ENCODE results near the gene SCNN1A. TPM values are rescaled to one million over a fixed set of nuclear protein-coding genes. Genes with fewer than 3 reads are reported as not detected.

Gene SCNN1A
- total RNA-seq, 1 donor, result 0.36 TPM

GRCh38 chr12:6327229-6328041, 47.9 kb downstream of the SCNN1A start:
- H3K9me3 ChIP-seq (ENCODE audit: low read depth, low read length), result no peaks in the 10 kb centered on the region
- peaks cover 45% of the 10 kb centered on the region for H3K79me2 ChIP-seq (ENCODE audit: insufficient read depth, low read length)
- H3K4me2 ChIP-seq (ENCODE audit: insufficient read depth, low read length), result no peak overlapping the region
- H3K27ac ChIP-seq (ENCODE audit: low read depth, low read length), result no peak overlapping the region
- peaks cover 24% of the 10 kb centered on the region for H4K20me1 ChIP-seq (ENCODE audit: insufficient read depth, low read length)
- peak; percentile 87 for DNase-seq (ENCODE audit: insufficient read length, low spot score, missing footprints)
- H3K27me3 ChIP-seq (ENCODE audit: insufficient read depth, low read length), result no peaks in the 10 kb centered on the region
- H2AFZ ChIP-seq (ENCODE audit: low read length), result no peak overlapping the region
- peaks cover 71% of the 10 kb centered on the region for H3K36me3 ChIP-seq (ENCODE audit: insufficient read depth, low read length)
- H3K4me3 ChIP-seq (ENCODE audit: insufficient read depth, low read length), result no peak overlapping the region
- peaks cover 47% of the 10 kb centered on the region for H3K4me1 ChIP-seq (ENCODE audit: insufficient read depth, low read length)
- TF ChIP-seq, protein P1, sequence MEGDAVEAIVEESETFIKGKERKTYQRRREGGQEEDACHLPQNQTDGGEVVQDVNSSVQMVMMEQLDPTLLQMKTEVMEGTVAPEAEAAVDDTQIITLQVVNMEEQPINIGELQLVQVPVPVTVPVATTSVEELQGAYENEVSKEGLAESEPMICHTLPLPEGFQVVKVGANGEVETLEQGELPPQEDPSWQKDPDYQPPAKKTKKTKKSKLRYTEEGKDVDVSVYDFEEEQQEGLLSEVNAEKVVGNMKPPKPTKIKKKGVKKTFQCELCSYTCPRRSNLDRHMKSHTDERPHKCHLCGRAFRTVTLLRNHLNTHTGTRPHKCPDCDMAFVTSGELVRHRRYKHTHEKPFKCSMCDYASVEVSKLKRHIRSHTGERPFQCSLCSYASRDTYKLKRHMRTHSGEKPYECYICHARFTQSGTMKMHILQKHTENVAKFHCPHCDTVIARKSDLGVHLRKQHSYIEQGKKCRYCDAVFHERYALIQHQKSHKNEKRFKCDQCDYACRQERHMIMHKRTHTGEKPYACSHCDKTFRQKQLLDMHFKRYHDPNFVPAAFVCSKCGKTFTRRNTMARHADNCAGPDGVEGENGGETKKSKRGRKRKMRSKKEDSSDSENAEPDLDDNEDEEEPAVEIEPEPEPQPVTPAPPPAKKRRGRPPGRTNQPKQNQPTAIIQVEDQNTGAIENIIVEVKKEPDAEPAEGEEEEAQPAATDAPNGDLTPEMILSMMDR (IDR thresholded peaks at IDR 0.05; ENCODE audit: extremely low read depth, low read depth, low read length), result no peak

- Histone ChIP-seq H3K9me3 (ENCODE audit: low read depth, low read length) (no peaks in the 10 kb centered on the region), H3K79me2 (ENCODE audit: insufficient read depth, low read length) (peaks cover 40% of the 10 kb centered on the region), H3K4me2 (ENCODE audit: insufficient read depth, low read length) (no peak overlapping the region), H4K20me1 (ENCODE audit: insufficient read depth, low read length) (peaks cover 20% of the 10 kb centered on the region), H3K36me3 (ENCODE audit: insufficient read depth, low read length) (peaks cover 62% of the 10 kb centered on the region), H3K4me1 (ENCODE audit: insufficient read depth, low read length) (peaks cover 42% of the 10 kb centered on the region), H2AFZ (ENCODE audit: low read length) (no peak overlapping the region), H3K27ac (ENCODE audit: low read depth, low read length) (peak overlapping the region; percentile 15), H3K4me3 (ENCODE audit: insufficient read depth, low read length) (no peak overlapping the region), H3K27me3 (ENCODE audit: insufficient read depth, low read length) (no peaks in the 10 kb centered on the region)
- DNase-seq (ENCODE audit: insufficient read length, low spot score, missing footprints), result peak; percentile 96
- TF ChIP-seq, protein P1 (IDR thresholded peaks at IDR 0.05; ENCODE audit: extremely low read depth, low read depth, low read length), result peak; percentile 51
Measured at GRCh38 chr12:6326316-6327228, 48.8 kb downstream of the SCNN1A start.

DNA sequence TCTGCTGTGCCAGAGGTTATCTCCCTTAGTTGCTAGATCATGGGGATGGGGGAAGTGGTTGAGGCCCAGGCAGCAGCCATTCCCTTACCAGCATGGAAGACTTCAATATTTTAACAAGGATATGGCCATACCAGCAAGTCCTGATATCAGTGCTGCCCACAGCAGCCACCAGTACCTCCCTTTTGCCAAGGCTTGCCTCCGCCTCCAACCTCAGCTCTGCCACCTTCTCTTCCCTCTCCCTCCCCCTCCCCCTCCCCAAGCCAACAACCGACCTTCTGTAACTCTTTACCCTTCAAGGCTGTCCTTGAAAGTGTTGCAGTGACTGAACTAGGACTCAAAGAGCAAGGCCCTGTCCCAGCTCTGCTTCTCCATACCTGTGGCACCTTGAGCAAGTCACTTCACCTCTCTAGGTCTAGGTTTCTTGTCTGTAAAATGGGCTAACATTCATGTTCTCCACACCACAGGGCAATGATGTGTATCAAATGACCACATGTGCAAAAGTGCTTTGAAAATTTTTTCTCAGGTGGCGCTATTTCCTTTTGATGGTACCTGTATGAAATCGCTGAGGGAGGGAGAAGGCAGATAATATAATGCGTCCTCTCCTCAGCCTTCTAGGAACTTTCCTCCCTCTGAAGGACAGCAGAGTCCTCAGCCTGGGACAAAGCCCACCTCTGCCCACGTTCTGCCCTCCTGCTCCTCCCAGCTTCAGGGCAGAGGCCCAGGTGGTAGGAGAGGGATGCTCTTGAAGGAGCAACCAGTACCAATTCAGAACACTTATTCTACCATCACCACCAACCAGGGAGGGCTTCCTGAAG, 50.2 kb downstream of the SCNN1A start:
- H3K27ac ChIP-seq (ENCODE audit: low read depth, low read length), result peak overlapping the region; percentile 52
- peak; percentile 76 for DNase-seq (ENCODE audit: insufficient read length, low spot score, missing footprints)
- H2AFZ ChIP-seq (ENCODE audit: low read length), result no peak overlapping the region
- TF ChIP-seq, protein P1 (IDR thresholded peaks at IDR 0.05; ENCODE audit: extremely low read depth, low read depth, low read length), result no peak
- H3K4me3 ChIP-seq (ENCODE audit: insufficient read depth, low read length), result no peak overlapping the region
- H3K9me3 ChIP-seq (ENCODE audit: low read depth, low read length), result no peaks in the 10 kb centered on the region
- no peak overlapping the region for H3K4me2 ChIP-seq (ENCODE audit: insufficient read depth, low read length)
- H3K36me3 ChIP-seq (ENCODE audit: insufficient read depth, low read length), result peaks cover 48% of the 10 kb centered on the region
- peaks cover 20% of the 10 kb centered on the region for H4K20me1 ChIP-seq (ENCODE audit: insufficient read depth, low read length)
- no peaks in the 10 kb centered on the region for H3K27me3 ChIP-seq (ENCODE audit: insufficient read depth, low read length)
- H3K4me1 ChIP-seq (ENCODE audit: insufficient read depth, low read length), result peaks cover 40% of the 10 kb centered on the region
- peaks cover 26% of the 10 kb centered on the region for H3K79me2 ChIP-seq (ENCODE audit: insufficient read depth, low read length)

Data from osteoblast (primary cell).